GM12801 (cell line): Measurements from ENCODE around the gene TMEM163.

Experiments
- CTCF ChIP-seq: IDR thresholded peaks from one replicate; pipeline ENCODE4 v1.5.1; 2011; ENCODE audit warnings: control low read depth; ENCODE audit not compliant: insufficient read length; ENCODE audit errors: extremely low read depth

The TMEM163 gene

GRCh38 chr2:134668821-134669220 lies 50.0 kb downstream of the TMEM163 start:
- no peak for TF ChIP-seq CTCF

DNA sequence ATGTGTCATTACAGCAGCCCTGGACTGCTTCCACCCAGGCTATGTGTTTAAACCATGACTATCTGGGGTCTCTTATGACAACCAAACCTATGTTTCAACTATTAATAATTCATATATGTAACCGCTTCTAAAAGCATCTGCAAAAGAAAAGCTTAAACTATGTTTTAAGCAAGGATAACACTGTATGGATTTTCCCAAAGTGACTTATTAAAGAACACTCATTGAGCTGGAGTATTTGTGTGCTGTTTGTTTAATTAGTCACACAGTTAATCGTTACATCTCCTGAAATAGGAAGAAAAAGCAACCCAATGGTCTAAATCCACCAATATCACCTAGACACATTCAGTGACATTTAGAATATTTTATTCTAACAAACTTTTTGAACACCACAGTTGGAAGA lies 51.3 kb downstream of the TMEM163 start:
- no peak for TF ChIP-seq CTCF

DNA sequence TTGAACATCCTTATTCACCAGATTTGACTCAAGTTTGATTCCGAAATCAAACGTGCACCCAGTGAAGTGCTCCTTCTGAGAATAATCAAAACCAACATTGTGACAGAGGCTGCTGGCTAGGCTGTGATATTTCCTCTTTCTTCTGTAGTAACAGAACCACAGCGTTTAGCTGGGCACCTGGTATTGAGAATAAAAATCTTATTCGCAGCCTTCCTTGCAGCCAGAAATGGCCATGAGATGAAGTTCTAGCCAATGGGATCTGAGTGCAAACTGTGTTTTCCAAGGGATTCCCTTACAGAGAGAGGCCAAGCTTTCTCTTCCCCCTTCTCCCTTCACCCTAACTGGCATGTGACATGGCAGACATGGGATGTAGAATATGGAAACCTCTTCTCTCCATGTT lies 51.7 kb downstream of the TMEM163 start:
- no peak for TF ChIP-seq CTCF

DNA sequence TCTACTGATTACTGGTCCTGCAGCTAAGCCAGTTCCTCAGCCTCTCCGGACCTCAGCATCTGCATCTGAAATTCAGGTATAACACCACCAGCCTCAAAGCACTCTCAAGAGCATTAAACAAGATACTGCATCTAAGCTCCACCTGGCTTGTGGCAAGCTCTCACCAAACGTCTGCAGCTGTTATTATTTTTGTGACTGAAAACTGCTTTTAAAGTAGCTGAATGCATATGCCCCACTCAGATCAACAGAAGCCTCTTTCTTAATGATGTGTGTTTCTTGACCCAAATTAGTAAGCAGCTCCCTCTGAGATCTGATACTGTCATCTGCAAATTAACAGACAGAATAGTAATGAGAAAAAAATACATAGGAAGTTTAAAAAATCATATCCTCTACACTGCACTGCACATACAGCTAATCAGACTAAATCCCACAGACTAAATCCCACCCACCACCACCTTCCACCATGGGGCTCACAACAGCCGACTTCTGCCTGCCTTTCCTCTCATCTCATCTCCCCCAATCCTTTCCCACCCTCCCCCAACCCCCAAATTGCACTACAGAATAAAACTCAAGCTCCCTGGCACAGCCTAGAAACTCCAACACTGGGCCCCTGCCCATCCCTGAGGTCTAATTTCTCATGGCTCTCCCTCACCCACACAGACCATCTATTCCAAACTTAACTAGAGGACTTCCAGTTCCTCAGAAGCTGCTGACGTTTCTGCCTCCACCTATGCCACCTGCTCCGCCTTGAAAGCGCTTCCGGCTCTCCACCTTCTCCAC lies 52.9 kb downstream of the TMEM163 start:
- TF ChIP-seq CTCF: no peak

- no peak for TF ChIP-seq CTCF
Observed at GRCh38 chr2:134663451-134664450, 55.0 kb downstream of the TMEM163 start.

- TF ChIP-seq CTCF: no peak
Observed at GRCh38 chr2:134662751-134663150, 56.0 kb downstream of the TMEM163 start.

GRCh38 chr2:134660626-134661402 lies 58.0 kb downstream of the TMEM163 start:
- TF ChIP-seq CTCF: no peak
